K562 (cell line): ENCODE measurements around the gene SYNJ2.

Experiments
- BRCA1 ChIP-seq, 2 experiments: fragments of 450-650 bp in 1 of 2; sonication (generic) in 1 of 2; formaldehyde crosslinking in 1 of 2; IDR thresholded peaks; 2 replicates each; pipeline versions ENCODE4 v1.5.0 to v1.6.1; 2017 to 2020; ENCODE audit warnings: mild to moderate bottlenecking in 1 of 2, missing genetic modification reagents in 1 of 2
- CTBP1 ChIP-seq: fragments of 450-650 bp; IDR thresholded peaks from 2 replicates; pipeline ENCODE4 v1.6.1; 2016; ENCODE audit warnings: borderline replicate concordance
- DDX20 ChIP-seq: fragments of 450-650 bp; IDR thresholded peaks from 2 replicates; pipeline ENCODE4 v1.6.1; 2016; ENCODE audit warnings: missing genetic modification characterization, low read depth, mild to moderate bottlenecking, missing compliant biosample characterization, moderate library complexity
- ETV6 ChIP-seq, 3 experiments: fragments of 150-350 bp in 1 of 3; sonication (generic) in 1 of 3; formaldehyde crosslinking in 1 of 3; IDR thresholded peaks; 2 replicates each; pipeline versions ENCODE4 v1.6.1 to v1.8.0; 2014 to 2022; ENCODE audit warnings: borderline replicate concordance in 2 of 3, low read depth in 2 of 3, antibody characterized with exemption in 1 of 3, low read length in 1 of 3, mild to moderate bottlenecking in 1 of 3, missing genetic modification reagents in 1 of 3
- KLF13 ChIP-seq: fragments of 450-650 bp; IDR thresholded peaks from 2 replicates; pipeline ENCODE4 v1.6.1; 2016; ENCODE audit warnings: missing genetic modification characterization, low read depth, mild to moderate bottlenecking, missing compliant biosample characterization, moderate library complexity, borderline replicate concordance
- PCBP1 ChIP-seq: fragments of 200-400 bp; formaldehyde crosslinking; IDR thresholded peaks from 2 replicates; pipeline ENCODE4 v1.6.1; 2018; ENCODE audit warnings: mild to moderate bottlenecking, low read depth, low read length; ENCODE audit not compliant: poor library complexity, severe bottlenecking
- TSC22D4 ChIP-seq: fragments of 450-650 bp; IDR thresholded peaks from 2 replicates; pipeline ENCODE4 v1.6.1; 2016; ENCODE audit warnings: missing genetic modification characterization, missing biosample characterization, control low read depth
- ZBTB17 ChIP-seq: fragments of 450-650 bp; formaldehyde crosslinking; IDR thresholded peaks from 2 replicates; pipeline ENCODE4 v1.4.0; 2020; ENCODE audit warnings: mild to moderate bottlenecking
- ZBTB8A ChIP-seq: fragments of 450-650 bp; IDR thresholded peaks from 2 replicates; pipeline ENCODE4 v1.6.1; 2018; ENCODE audit warnings: mild to moderate bottlenecking, moderate library complexity; ENCODE audit not compliant: partially characterized antibody
- ZC3H8 ChIP-seq: fragments of 450-650 bp; IDR thresholded peaks from 2 replicates; pipeline ENCODE4 v1.6.1; 2017
- ZKSCAN3 ChIP-seq: fragments of 250-450 bp; sonication (Bioruptor Pico); IDR thresholded peaks from 2 replicates; pipeline ENCODE4 v1.4.0; 2020
- ZNF3 ChIP-seq: fragments of 250-450 bp; sonication (Bioruptor Pico); IDR thresholded peaks from 2 replicates; pipeline ENCODE4 v1.5.0; 2021; ENCODE audit warnings: mild to moderate bottlenecking, moderate library complexity
- TF ChIP-seq, protein P1 (sequence below), 3 experiments: fragments of 200-800 bp in 1 of 3; sonication (Bioruptor generic) in 1 of 3; sonication (generic) in 1 of 3; formaldehyde crosslinking in 1 of 3; IDR thresholded peaks; 2 replicates each; pipeline versions ENCODE4 v1.6.1 to v1.8.0; 2016 to 2022; ENCODE audit warnings: mild to moderate bottlenecking in 2 of 3, missing compliant biosample characterization in 2 of 3, missing genetic modification characterization in 2 of 3, missing genetic modification reagents in 1 of 3

DNA sequence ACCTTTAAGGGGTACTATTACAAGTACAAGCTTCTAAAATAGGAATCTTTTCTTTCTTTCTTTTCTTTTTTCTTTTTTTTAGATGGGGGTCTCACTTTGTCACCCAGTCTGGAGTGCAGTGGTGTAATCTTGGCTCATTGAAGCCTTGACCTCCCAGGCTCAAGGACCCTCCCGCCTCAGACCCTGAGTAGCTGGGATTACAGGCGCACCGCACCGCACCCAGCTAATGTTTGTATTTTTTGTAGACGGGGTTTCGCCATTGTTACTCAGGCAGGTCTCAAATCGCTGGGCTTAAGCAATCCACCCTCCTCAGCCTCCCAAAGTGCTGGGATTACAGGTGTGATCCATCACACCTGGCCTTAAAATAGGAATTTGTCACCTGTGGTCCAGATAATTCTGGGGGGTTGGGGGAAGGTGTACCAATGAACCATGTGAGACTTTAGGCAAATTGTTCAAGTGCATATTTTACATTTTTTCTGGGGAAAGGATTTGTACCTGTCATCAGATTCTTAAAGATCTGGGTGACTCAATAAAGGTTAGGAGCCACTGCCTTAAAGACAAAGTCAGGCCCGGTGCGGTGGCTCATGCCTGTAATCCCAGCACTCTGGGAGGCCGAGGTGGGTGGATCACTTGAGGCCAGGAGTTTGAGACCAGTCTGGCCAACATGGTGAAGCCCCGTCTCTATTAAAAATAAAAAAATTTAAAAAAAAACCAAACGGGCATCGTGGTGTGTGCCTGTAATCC lies 19.7 kb upstream of the SYNJ2 start:
- TF ChIP-seq DDX20 (tag) (no peak), BRCA1 (IDR thresholded peaks at IDR 0.05) (no peak), BRCA1 (CRISPR knock-in tag; IDR thresholded peaks at IDR 0.05) (no peak), KLF13 (tag) (no peak), TSC22D4 (no peak), ZC3H8 (no peak), ZKSCAN3 (no peak), PCBP1 (no peak), ZBTB8A (no peak), ZBTB17 (no peak), CTBP1 (no peak), ETV6 (IDR thresholded peaks at IDR 0.05; ENCODE audit: borderline replicate concordance in 1 of 2, low read depth in 2 of 2, low read length in 1 of 2) (no peak), ETV6 (CRISPR knock-in tag; IDR thresholded peaks at IDR 0.05; ENCODE audit: borderline replicate concordance) (no peak), ZNF3 (CRISPR knock-in tag) (no peak)
- TF ChIP-seq, protein P1, sequence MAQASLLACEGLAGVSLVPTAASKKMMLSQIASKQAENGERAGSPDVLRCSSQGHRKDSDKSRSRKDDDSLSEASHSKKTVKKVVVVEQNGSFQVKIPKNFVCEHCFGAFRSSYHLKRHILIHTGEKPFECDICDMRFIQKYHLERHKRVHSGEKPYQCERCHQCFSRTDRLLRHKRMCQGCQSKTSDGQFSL (CRISPR knock-in tag; IDR thresholded peaks at IDR 0.05): no peak
- TF ChIP-seq, protein P1 (tag; IDR thresholded peaks at IDR 0.05): no peak
